Measurements from ENCODE around the gene UBE2L5.

- no peak for TF ChIP-seq CTCF (conservative IDR thresholded peaks at IDR 0.05 in 1 of 2, IDR thresholded peaks at IDR 0.05 in 1 of 2; ENCODE audit: low read depth in 1 of 2, low read length in 2 of 2)
- TF ChIP-seq EZH2 (IDR thresholded peaks at IDR 0.05; ENCODE audit: low read length, missing control alignments) = no peak
Measured at GRCh38 chr13:30418717-30419459, 3.4 kb upstream of the UBE2L5 start.
